Upper lobe of right lung (tissue), 1 donor: ENCODE results near the gene YIPF1. TPM values are rescaled to one million over a fixed set of nuclear protein-coding genes. Genes with fewer than 3 reads are reported as not detected.

Source experiments
- ATAC-seq: fragments of 200-7000 bp; cut with Tn5 transposase; one replicate; pipeline ENCODE4 v1.9.1; 2020; ENCODE audit warnings: mild to moderate bottlenecking, moderate library complexity
- DNase-seq: peaks from one replicate; pipeline ENCODE4 v3.0.0-alpha.2; 2020
- H3K27ac ChIP-seq: fragments of 200-600 bp; one replicate; pipeline ENCODE4 v1.8.0; 2022
- H3K27me3 ChIP-seq: fragments of 200-600 bp; one replicate; pipeline ENCODE4 v1.8.0; 2022; ENCODE audit warnings: mild to moderate bottlenecking
- H3K36me3 ChIP-seq: fragments of 200-600 bp; one replicate; pipeline ENCODE4 v1.8.0; 2022
- H3K4me1 ChIP-seq: fragments of 200-600 bp; one replicate; pipeline ENCODE4 v1.8.0; 2022
- H3K4me3 ChIP-seq: fragments of 200-600 bp; one replicate; pipeline ENCODE4 v1.8.0; 2022; ENCODE audit warnings: mild to moderate bottlenecking
- H3K9me3 ChIP-seq: fragments of 200-600 bp; one replicate; pipeline ENCODE4 v1.8.0; 2022
- CTCF ChIP-seq: fragments of 200-600 bp; IDR thresholded peaks from one replicate; pipeline ENCODE4 v1.8.0; 2022; ENCODE audit warnings: antibody characterized with exemption
- intact Hi-C: fragments of 100-400 bp; cut with DNase I; formaldehyde crosslinking; loops from one replicate; pipeline ENCODE4 v1.11.0; 2022
- total RNA-seq: library from RNA; stranded (reverse); fragmentation: NEBNext Ultra II Directional; extraction: Animal tissue kit (Norgen Biotek cat#: 25700); gene quantifications from one replicate; pipeline ENCODE4 v1.2.1, GENCODE V29; 2021
- donor health status: DM: no; HTN: yes; CAD: no; lungs with severe emphysema.

Gene YIPF1
- total RNA-seq, 1 donor from 2014 or later, result 24.1 TPM

DNA sequence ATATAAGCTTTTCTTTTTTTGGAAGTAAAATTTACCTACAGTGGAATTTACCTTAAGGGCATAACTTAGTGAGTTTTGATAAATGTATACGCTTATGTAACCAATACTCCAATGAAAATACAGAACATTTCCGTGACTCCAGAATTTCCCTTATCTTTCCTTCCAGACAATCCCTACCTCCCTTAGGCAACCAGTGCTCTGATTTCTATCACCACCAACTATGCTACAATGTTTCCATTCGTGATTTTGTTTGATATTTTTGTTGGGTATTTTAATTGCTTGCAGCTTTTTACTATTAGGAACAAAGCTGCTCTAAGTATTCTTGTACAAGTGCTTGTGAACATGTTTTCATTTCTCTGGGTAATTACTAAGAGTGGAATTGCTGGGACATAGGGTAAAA is 41.3 kb upstream of the YIPF1 start:
- peaks cover 17% of the 10 kb centered on the region for H3K36me3 ChIP-seq

DNA sequence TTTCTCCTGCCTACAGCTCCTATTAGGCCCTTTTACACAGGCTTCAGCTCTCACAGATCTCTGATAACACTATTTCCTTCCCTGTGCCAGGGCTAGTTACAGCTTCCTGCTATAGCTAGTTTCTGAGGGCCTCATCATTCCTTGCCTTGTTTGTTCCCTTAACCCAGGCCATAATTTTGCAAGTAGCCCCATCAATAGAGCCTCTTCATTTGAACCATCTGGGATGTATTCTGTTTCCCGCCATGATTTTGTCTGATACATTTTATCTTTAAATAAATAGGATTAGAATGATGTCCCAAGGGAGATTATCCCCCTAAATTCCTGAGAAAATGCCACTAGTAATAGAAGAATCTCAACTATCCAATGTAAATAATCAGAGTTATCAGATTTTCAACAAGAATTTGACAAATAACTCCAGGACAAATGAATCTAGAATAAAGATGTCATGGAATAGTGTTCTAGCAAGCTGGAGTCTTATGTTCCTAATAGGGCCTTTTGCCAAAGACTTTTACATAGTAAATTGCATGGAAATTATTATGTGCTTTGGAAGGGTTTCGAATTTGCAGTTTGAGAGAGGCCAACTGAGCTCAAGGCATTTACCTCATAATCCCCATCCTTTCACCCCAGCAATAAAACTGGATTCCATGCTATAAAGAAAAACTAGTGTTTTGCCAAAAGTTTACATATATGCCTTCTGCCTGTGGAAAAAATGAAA is 39.8 kb upstream of the YIPF1 start:
- Histone ChIP-seq H3K4me3 (no peak overlapping the region), H3K36me3 (peaks cover 21% of the 10 kb centered on the region), H3K9me3 (no peaks in the 10 kb centered on the region), H3K27ac (no peak overlapping the region), H3K27me3 (no peaks in the 10 kb centered on the region), H3K4me1 (no peaks in the 10 kb centered on the region)
- ATAC-seq (no peak), DNase-seq (no peak)
- TF ChIP-seq CTCF, result no peak
- intact Hi-C loops, result no loop called here

More for the DNA sequence above, 41.3 kb upstream of the YIPF1 start:
- intact Hi-C loops, result no loop called here
- ATAC-seq, result no peak
- Histone ChIP-seq H3K9me3 (no peaks in the 10 kb centered on the region), H3K4me1 (no peaks in the 10 kb centered on the region), H3K27me3 (no peaks in the 10 kb centered on the region), H3K27ac (no peak overlapping the region), H3K4me3 (no peak overlapping the region)
- no peak for TF ChIP-seq CTCF
- no peak for DNase-seq

DNA sequence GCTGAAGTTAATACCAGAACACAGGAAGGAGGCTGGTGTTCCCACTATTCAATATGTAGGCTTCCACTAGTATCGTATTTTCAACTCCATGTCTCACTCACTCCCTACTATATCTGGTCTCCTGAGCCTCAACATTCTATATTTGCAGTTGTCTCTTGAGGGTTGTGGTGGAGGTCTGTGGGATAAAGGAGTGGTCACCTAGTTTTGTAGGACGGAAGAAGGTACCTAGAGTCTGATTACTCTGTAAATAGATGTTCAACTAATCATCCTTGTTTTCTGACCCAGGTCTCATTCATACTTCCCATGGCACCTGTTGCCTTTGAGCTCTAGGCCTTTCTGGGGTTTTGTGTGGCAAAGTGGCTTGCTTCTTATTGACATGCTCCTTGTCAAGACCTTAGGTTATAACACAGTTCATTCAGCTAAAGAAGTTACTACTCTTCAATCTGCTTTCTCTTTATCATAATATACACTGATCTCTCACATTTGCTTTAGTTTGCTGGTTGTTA is 37.8 kb upstream of the YIPF1 start:
- no peaks in the 10 kb centered on the region for H3K9me3 ChIP-seq
- no peak for DNase-seq
- ATAC-seq, result no peak
- peaks cover 38% of the 10 kb centered on the region for H3K36me3 ChIP-seq
- no peak for TF ChIP-seq CTCF
- intact Hi-C loops, result no loop called here
- H3K27ac ChIP-seq, result no peak overlapping the region
- no peaks in the 10 kb centered on the region for H3K27me3 ChIP-seq
- H3K4me1 ChIP-seq, result no peaks in the 10 kb centered on the region
- no peak overlapping the region for H3K4me3 ChIP-seq

- Histone ChIP-seq H3K36me3 (peaks cover 41% of the 10 kb centered on the region), H3K27me3 (no peaks in the 10 kb centered on the region), H3K9me3 (no peaks in the 10 kb centered on the region), H3K27ac (no peak overlapping the region), H3K4me1 (no peaks in the 10 kb centered on the region), H3K4me3 (no peak overlapping the region)
- no peak for DNase-seq
- TF ChIP-seq CTCF, result no peak
- ATAC-seq, result no peak
- intact Hi-C loops, result no loop called here
These were observed 30.1 kb upstream of the YIPF1 start for GRCh38 chr1:53919675-53920066.

- no peaks in the 10 kb centered on the region for H3K4me1 ChIP-seq
- DNase-seq, result no peak
- intact Hi-C loops, result no loop called here
- TF ChIP-seq CTCF, result no peak
- no peak overlapping the region for H3K27ac ChIP-seq
- H3K9me3 ChIP-seq, result no peaks in the 10 kb centered on the region
- H3K4me3 ChIP-seq, result no peak overlapping the region
- no peak for ATAC-seq
- H3K36me3 ChIP-seq, result peaks cover 31% of the 10 kb centered on the region
- no peaks in the 10 kb centered on the region for H3K27me3 ChIP-seq
These were observed 28.7 kb upstream of the YIPF1 start for GRCh38 chr1:53918343-53918742.
